ENCODE data around the gene ALCAM. TPM values are rescaled to one million over a fixed set of nuclear protein-coding genes. Genes with fewer than 3 reads are reported as not detected.

Gene ALCAM
- total RNA-seq, 1 donor from 2014 or later: 88.3 TPM

DNA sequence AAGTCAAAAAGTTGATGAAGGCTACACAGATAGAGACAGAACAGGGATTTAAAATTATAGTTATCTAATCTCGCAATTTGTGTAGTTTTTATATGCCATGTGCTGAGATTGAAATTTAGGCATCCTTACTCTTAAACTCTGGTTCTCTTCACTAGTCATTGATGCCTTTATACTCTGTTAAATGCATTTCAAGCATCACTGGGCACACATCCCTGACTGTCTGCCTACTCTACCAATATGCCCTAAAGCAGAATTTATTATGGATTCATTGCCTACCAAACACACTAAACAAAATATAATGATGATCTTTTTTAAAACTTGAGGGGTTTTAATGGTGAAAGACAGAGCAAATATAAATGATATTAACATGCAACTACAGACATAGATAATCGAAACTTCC, 10.3 kb upstream of the ALCAM start:
- DNase-seq (ENCODE audit: low read depth, low spot score): no peak

DNA sequence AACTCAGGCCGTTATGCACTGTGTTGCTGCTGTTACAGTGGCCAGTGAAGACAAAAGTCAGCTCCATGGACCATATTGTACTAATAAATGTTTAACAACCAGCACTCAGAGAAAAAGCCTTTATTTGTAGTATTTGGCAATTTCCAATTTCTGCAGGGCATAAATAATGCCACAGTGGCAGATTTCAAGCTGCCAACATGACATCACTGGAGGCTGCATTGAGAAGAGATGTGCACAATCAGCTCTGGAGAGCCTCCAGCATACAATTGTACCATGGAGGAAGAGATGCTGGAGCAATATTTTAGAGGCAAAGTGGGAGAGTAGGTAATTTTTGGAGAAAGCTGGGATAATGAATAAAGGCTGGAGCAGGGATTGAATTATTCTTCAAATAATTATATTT, 9.7 kb upstream of the ALCAM start:
- DNase-seq (ENCODE audit: low read depth, low spot score): no peak

DNA sequence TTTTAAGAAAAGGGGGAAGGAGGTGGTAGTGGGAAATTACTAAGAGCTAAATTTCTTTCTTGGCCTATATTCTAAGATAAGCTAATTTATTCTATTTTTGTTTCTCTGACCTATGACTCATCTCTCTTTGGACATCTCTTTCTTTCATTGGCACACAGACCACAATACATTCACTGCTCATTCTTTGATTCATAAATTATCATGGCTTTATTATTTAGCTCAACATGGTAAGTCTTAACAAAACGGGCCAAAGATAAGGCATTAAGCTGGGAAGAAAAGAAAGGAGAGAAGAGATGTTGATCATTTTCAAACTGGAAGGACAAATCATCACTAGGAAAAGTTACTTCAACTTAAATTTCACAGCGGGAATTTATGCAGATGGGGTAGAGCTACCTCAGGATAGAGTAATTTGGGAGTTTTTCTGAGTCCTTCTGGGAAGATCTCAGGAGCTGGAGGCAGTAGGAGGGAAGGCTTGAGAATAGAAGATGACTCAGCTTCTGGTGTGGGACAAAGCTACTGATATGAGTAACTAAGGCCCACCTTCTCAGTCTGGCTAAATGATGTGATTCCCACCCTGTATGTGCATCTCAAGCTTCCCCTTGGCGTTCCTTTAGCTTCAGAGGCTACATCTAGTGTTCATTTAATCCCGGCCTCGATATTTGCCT, 7.5 kb upstream of the ALCAM start:
- DNase-seq (ENCODE audit: low read depth, low spot score): no peak

DNA sequence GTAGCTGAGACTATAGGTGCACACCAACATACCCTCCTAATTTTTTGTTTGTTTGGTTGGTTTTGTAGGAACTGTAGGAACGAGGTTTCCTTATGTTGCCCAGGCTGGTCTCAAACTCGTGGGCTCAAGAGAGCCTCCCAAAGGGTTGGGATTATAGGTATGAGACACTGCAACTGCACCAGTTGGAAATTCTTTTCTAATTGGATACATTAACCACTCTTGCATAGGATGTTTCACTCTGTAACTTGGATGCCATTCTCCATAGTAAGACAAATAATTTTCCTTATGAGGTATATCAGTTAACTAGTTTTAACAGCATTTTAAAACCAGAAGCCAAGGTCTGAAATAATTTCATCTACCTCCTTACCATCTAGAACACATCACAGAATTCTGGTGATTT, 6.7 kb upstream of the ALCAM start:
- no peak for DNase-seq (ENCODE audit: low read depth, low spot score)

DNA sequence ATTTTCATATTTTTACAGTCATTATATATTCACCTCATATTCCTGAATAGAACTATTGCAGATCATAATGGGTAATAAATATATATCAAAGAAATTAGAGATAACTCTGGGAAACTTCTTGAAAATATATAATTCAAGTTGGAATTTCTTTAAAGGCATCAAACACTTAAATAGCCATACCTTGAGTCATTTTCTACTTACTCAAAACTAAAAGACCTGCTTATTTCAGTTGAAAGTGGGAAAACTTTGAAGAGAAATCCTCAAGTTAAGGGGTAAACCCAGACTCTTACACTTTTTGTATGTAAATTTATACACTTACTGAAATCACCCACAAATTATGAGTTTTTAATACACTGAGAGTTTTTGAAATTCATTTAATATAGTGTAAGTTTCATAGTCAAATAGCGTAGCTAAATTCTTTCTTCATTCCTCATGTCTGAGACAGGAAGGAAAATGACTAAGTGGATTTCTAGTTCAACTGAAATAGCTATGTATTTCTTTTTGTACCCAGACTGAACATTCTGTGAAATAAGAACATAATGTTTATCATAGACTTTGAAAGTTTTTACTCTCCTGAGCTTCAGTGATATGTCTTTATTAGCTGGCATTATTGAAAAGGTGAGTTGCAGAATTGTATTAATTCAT, 4.6 kb upstream of the ALCAM start:
- no peak for DNase-seq (ENCODE audit: low read depth, low spot score)

DNA sequence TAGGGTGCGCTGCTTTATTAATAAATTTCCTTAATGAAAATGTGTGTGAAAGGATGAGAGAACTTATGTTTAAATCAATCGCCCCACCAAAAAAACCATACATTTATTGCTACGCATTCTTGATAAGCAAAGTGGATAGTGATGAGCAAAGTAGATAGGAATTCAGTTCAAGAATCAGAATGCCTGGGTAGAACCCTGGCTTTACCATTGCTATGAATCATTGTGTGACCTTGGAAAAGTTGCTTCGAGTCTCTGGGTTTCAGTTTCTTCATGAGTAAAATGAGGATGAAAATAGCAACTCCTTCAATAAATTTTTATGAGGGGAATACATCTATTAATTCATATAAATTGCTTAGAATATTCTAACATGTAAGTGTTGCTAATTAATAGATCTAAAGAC, 2.6 kb upstream of the ALCAM start:
- no peak for DNase-seq (ENCODE audit: low read depth, low spot score)

DNA sequence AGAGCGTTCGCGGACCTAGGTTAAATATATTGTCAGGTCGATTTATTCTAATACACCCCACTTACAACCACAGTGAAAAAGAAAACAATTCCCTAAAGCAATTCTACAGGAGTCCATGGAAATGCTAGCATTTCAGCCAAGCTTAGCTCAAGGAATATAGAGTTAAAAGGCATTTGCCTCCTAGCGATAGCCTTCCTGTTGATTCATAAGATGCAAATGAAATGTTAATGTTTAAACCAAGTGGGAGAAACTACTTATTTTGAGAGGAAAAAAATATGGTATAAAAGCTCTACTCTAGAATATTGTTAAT, 1.7 kb upstream of the ALCAM start:
- no peak for DNase-seq (ENCODE audit: low read depth, low spot score)

DNA sequence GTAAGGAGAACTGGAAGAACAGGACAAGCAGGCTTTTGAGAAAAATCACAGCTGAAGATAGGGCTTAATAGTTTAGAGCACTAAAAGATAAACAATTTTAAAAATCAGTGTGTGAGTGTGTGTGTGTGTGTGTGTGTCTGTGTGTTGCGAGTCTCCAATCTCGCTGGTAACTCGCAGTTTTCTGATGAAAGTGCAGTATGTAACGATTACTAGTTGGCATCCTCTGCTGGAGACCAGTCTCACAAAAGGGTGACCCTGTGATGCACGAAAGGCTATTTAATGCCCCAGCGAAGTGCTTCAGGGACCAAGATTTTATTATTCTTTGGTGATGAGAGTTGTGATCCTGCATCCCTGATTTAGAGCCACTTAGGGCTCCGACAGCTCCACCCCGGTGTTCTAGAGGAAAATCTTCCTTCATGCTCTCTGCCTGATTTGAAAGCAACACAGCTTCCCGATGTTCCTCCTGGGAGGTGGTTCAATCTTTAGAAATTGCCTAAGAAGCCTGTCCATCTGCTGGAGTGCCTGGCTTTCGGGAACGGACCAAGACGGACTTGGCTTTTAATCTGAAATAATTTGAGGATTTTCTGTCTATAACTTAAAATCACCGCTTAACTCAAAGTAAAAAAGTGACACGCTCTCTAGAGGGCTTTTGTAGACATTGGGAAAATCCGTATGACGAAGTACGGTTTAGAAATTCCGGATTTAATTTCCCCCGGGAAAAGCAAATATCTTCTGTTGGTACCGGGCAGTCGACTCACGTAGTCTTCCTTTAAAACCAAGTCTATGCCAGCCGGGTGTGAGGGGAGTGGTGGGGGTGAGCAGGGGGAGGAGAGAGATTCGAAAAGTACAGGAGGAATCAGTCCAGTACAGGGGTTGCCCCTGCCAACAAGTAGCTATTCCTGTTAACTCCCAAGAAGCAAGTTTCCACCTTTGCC, 1.1 kb upstream of the ALCAM start:
- DNase-seq (ENCODE audit: low read depth, low spot score): no peak

DNA sequence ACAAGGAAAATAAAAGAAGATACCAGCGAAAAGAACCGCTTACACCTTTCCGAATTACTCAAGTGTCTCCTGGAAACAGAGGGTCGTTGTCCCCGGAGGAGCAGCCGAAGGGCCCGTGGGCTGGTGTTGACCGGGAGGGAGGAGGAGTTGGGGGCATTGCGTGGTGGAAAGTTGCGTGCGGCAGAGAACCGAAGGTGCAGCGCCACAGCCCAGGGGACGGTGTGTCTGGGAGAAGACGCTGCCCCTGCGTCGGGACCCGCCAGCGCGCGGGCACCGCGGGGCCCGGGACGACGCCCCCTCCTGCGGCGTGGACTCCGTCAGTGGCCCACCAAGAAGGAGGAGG, 325 bp downstream of the ALCAM start:
- DNase-seq (ENCODE audit: low read depth, low spot score): no peak

DNA sequence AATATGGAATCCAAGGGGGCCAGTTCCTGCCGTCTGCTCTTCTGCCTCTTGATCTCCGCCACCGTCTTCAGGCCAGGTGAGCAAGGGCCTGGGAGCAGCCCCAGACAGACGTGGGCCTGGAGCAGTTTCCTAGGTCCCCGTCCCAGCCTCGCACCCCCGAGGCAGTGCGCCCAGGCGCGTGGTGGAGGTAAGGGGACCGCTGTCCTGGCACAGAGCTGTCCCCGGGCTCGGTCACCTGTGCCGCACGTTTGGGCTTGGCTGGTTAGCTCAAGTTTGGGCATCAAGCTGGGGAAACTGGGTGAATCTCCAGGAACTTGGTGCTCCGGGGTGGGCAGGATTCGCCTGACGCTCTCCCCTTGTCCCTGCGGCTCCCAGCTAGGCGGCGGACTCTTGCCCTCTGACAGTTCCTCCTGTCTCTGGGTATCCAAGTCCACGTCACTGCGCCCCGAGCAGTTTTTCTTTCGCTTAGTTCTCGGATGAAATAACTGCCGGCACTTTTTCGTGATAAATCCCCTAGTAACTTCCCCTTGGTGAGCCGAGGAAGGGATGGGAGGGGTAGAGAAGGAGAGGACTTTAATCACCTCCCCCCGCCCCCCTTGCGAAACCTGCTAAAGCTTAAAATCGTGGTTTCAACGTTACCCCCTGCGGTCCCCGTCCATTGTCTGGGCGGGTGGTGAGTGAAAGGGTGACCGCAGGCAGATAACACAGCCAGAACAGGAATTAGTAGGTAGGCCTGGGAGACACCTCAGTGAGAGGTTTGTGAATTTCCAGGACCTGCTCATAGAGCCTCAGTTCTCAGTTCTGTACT, 901 bp downstream of the ALCAM start:
- DNase-seq (ENCODE audit: low read depth, low spot score): no peak

DNA sequence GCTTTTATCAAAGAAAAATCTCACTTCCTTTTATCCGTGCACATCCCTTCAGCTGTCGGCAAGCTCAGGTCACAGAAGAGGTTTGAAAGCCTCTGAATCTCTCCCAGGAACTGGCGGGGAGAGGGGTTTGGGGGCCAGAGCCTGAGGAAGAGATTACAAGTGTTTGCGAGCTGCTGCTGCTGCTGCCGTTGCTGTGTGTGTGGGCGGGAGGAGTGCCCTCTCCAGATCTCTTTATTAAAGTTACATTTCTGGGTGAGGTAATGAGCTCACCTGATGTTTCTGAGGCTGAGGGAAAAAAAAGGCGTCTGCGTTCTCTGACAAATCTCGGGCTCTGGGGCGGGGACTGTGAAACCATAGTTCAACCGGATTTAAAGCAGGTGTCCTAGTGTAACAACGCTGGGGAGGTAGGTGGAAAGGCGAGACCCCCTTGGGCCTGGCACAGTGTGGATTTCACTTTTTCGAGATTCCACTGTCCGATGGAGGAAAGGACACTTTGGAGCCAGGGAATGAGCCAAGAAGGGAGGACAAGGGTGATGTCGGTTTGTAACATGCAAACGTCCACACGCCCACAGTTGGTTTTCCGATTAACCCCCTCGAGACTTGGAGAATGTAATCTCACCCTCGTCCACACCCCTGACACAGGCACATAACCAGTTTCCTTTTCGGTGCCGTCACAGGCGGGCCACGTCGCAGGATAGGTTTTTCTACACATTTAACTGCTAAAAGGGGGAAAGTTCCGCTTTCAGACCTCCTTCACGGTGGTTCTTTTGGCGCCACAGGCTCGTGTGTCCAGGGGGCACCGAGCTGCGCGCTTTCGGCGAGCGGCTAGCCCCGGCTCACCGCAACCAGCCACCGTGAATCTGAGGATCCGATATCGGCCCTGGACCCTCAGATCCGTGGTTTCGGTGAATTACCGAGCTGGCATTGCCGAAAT, 2.1 kb downstream of the ALCAM start:
- no peak for DNase-seq (ENCODE audit: low read depth, low spot score)

DNA sequence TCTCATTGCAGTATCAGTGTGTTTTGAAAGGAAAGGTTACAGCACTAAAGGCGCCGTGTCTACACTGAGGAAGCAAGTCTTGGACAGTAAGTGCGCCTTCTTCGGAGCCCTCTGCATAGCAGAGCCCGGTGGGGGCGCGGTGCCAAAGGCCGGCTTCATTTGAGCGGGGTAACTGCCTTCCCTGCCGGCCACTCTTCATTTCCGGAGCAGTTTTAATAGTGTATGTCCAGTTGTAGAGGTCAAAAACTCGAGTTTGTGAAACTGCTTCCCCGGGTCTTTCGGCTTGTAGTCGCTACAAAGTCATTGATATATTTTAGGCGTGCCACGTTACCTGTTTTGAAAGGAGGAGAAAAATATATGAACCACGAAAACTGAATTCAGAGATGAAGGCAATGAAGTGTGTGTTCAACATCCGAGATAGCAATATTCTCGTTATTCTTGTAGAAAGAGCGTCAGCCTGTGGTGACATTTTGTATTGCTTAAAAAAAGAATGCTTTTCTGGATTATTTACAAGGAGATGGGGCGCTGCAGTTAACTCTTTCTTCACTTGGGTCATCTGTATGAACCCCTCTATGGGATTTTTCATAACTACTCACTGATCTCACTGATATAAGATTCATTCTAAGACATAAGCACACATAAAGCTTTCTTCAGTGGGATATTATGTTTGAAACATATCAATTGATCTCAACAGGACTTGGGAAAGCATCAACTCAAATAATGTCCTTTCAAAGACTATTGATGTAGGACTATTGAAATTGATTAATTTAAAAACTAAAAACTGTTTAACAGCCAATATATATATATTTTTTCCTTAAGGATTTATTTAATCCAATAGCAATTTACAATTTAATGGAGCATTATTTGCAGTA, 3.0 kb downstream of the ALCAM start:
- DNase-seq (ENCODE audit: low read depth, low spot score): no peak

DNA sequence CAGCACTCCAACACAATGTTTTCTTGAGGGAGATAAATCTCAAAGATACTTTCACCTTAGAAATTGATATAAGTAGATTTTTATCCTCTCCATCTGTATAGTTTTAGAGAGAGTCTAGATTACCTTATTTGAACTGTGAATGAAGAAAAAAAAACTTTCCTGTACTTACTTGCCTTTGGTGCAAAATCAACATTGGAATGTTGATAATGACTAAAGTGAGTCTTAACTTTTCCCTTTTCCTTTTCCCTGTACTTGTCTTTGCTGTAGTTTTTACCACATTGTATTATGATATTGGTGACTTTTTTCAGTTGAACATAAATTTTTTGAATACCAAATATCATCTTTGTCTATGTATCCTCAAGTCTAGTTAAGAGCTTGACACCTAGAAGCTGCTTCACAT, 6.7 kb downstream of the ALCAM start:
- no peak for DNase-seq (ENCODE audit: low read depth, low spot score)

DNA sequence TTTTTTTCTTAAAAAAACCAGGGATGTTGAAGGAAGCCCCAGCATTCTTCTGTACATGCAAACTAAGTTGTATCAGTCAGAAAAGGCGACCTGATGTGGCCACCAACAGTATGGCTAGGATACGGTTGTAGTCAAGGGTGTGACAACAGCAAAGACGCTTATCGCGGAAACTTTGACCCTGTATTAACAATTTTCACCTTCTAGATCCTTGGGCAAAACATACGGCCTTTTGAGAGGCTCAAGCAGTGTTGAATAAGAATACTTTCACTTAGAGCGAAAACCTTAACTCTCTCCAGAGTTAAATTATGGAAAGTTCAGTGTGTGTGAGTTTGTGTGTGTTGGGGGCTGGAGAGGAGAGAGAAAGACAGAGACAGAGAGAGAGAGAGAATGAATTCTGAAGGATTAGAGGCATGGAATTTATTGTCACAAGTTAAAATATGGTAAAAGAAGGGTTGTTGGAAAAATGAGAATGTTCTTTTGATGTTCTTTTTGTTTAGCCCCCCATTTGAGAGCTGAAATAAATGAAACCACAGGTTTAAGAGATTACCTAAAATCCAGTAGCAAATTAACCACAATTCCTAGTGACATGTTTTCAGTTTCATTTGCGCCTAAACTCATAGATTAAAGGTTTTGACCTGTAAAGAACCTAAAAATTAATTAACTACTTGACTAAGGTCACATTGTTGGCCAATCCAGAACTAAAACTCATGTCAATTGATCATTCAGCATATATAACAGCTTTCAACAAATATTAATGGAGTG, 9.2 kb downstream of the ALCAM start:
- DNase-seq (ENCODE audit: low read depth, low spot score): no peak

DNA sequence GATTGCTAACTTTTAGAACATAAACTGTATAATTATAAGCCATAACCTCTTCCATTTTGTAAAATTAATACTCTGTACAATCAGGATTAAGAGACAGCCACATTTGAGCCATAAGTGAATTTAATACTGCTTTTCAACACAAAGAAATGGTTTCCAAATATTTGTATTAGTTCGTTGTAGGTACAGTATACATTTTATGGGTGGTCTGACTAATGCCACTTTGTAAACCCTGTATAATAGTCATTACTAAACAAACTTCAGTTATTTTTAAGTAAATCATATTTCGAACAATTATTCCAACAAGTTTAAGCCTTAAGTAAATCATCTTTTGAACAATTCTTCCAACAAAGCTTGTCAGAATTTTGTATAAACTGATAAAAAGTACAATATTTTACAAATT, 11.0 kb downstream of the ALCAM start:
- no peak for DNase-seq (ENCODE audit: low read depth, low spot score)

DNA sequence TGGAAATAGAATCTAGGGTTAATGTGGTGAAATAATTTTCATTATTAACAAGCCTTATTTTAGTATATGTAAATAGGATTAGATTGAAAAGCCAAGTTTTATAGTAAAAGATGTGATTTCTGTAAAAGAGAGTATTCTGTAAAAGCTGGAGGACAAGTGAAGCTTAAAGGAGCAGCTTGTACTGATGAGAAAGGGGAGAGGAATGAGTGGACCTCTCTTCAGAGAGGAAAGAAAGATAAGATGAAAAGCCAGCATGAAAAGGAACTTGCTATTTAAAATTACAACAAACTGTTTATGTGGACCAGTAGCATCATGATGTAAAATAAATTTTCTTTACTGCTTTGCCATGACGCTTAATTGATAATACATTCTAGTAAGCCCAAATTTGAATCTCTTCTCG, 18.5 kb downstream of the ALCAM start:
- no peak for DNase-seq (ENCODE audit: low read depth, low spot score)

DNA sequence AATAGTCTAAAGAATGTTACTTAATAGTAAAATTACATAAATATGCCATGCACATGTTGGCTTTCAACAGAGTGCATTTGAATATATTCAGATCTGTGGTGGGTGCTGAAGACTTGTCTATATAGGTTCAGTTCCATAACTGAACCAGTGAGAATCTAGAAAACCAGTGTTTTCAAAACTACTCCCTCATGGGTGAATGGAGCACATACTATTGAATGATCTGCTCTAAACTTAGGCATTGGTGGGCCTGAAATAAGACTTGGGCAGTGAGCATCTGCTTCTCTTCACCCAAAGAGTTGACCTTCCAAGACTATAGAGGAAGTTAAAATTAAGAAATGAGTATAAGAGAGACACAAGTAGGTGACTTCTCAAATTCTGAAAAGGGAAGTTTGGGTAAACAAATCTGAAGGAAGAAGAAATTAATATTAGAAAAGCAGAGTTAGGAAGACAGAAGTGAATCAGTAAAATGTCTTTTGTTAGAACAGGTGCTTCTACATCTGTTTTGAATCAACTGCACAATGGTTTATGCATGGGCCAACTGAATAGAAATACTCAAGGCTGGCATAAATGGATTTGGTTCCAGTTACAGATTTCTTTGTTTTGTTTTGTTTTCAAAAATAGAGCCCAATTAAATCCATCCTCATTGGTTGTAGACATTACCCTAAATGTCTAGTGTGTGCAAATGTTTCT, 19.3 kb downstream of the ALCAM start:
- DNase-seq (ENCODE audit: low read depth, low spot score): no peak

DNA sequence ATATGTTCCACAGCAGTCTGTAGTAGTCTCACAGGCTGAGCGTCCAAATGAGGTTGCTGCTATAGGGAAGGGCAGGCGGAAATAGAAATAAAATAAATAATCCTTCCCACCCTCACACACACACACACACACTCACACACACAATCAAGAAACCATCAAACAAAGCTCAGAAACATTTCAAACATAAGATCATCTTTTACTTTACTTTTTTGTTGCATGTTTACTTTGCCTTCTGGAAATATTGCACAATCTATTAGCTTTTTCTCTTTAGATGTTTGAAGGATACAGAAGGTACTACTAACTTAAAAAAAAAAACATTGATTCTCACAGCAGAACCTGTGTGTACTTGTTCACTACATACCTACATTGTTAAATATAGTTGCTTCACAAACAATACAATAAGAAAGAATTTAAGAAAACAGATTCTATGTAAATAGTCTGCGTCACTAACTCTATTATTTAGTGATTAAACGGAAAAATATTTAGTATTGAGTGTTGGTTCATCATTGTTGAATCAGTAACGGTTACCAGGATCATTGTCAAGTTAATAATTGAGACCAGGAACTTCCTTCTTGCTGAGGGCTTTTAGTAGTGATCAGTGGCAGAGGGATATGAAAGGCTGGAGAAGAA, 20.5 kb downstream of the ALCAM start:
- DNase-seq (ENCODE audit: low read depth, low spot score): no peak

All from pulmonary artery endothelial cell (primary cell).